ENCODE measurements around the gene PTRHD1.
A peak's percentile ranks its signal among the peaks of the same experiment; 100 is the strongest.

PTRHD1 gene

DNA sequence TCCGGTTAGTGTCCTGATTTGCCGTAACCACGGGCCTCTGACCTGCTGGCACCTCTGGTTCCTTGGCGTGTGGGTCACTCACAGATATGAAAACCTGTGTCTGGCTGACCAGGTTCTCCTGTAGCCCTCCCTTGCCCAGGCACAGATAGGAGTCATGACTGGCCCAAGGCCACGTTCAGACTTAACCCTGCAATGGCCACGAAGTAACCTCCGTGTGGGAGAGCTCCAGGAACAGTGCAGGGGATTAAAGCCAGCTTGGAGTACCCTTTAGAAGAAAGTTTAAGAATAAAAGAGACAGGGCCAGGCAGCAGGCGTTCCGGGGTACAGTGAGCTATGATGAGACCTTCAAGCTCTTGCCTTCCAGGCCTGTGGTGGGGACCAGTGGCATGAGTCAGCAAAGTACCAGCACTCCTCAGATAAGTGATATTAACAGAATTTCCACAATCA lies 25.6 kb upstream of the PTRHD1 start:
- TF ChIP-seq, protein P1, sequence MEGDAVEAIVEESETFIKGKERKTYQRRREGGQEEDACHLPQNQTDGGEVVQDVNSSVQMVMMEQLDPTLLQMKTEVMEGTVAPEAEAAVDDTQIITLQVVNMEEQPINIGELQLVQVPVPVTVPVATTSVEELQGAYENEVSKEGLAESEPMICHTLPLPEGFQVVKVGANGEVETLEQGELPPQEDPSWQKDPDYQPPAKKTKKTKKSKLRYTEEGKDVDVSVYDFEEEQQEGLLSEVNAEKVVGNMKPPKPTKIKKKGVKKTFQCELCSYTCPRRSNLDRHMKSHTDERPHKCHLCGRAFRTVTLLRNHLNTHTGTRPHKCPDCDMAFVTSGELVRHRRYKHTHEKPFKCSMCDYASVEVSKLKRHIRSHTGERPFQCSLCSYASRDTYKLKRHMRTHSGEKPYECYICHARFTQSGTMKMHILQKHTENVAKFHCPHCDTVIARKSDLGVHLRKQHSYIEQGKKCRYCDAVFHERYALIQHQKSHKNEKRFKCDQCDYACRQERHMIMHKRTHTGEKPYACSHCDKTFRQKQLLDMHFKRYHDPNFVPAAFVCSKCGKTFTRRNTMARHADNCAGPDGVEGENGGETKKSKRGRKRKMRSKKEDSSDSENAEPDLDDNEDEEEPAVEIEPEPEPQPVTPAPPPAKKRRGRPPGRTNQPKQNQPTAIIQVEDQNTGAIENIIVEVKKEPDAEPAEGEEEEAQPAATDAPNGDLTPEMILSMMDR (IDR thresholded peaks at IDR 0.05; ENCODE audit: control insufficient read depth, insufficient read depth, low read depth, low read length, missing control alignments): no peak
- H3K4me3 ChIP-seq (ENCODE audit: control insufficient read depth, low read depth, low read length): no peak overlapping the region
- DNase-seq (ENCODE audit: low read depth): no peak

DNA sequence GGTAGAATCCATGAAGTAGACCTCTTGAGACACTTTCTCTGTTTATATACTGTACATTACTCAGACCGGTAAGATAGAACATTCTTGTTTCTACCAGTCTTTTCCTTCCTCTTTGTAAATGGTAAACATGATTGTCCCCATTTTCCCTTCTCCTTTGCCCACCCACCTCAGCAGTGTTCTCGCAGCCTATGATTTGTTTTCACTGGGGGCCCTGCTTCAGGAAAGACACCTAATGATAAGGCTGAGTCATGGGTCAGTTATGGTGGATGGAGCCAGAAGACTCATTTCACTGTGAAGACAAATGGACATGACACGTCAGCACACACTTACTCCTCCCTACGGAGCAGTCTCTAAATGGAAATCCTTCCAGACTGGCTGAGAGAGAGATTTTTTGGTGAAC lies 23.7 kb upstream of the PTRHD1 start:
- DNase-seq (ENCODE audit: low read depth): peak; percentile 27
- TF ChIP-seq, protein P1 (IDR thresholded peaks at IDR 0.05; ENCODE audit: control insufficient read depth, insufficient read depth, low read depth, low read length, missing control alignments): no peak
- H3K4me3 ChIP-seq (ENCODE audit: control insufficient read depth, low read depth, low read length): no peak overlapping the region

DNA sequence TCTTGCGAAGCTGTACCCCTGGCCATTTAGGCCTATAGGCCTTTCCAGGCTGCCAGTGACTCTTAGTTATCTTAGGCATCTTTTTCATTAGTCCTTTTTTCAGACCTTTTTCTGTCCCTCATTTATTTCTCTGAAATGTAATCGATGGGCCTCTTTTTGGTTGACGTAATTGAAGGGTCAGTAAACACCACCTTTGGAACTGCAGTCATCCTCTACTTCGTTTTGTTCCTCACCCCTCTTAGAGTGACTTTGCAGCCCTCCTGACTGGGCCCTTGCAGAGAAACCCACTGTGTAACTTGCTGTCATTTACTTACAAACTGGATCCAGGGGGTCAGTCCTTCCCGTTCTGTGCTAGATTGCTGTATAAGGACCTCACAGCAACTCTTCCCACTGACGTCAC lies 23.2 kb upstream of the PTRHD1 start:
- no peak for DNase-seq (ENCODE audit: low read depth)
- TF ChIP-seq, protein P1 (IDR thresholded peaks at IDR 0.05; ENCODE audit: control insufficient read depth, insufficient read depth, low read depth, low read length, missing control alignments): no peak
- no peak overlapping the region for H3K4me3 ChIP-seq (ENCODE audit: control insufficient read depth, low read depth, low read length)

DNA sequence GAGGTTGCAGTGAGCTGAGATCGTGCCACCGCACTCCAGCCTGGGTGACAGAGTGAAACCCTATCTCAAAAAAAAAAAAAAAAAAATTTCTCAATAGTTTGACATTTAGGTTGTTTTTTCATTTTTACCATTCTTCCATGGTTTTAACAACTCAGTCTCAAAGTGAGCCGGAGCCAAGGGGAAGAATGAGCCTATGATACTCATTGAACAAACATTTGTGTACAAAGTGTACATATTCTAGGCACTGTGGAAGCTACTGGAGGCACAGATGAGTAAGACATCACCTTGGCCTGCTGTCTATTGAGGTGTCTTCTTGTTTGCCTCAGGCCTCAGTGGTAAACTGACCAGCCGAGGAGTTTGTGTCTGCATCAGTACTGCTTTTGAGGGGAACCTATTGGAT lies 22.0 kb upstream of the PTRHD1 start:
- no peak for DNase-seq (ENCODE audit: low read depth)
- H3K4me3 ChIP-seq (ENCODE audit: control insufficient read depth, low read depth, low read length): no peak overlapping the region
- TF ChIP-seq, protein P1 (IDR thresholded peaks at IDR 0.05; ENCODE audit: control insufficient read depth, insufficient read depth, low read depth, low read length, missing control alignments): no peak

DNA sequence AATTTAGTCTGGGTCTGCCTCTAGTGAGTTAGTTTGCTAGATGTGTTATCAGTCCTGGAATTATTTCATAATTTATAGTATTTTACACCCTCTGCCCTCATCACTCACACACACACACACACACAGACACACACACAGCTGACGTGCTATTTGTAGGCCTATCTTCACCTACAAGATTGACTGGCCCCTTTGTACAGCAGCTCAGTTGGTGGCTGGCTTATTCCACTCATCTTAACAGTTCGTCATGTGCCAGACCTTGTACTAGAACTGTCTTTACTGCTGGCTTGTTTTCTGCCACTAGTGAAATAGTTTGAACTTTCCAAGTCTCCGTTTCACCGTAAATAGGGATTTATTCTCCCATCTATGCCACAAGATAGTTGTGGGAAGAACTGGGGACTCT lies 21.3 kb upstream of the PTRHD1 start:
- DNase-seq (ENCODE audit: low read depth): no peak
- TF ChIP-seq, protein P1 (IDR thresholded peaks at IDR 0.05; ENCODE audit: control insufficient read depth, insufficient read depth, low read depth, low read length, missing control alignments): no peak
- no peak overlapping the region for H3K4me3 ChIP-seq (ENCODE audit: control insufficient read depth, low read depth, low read length)

DNA sequence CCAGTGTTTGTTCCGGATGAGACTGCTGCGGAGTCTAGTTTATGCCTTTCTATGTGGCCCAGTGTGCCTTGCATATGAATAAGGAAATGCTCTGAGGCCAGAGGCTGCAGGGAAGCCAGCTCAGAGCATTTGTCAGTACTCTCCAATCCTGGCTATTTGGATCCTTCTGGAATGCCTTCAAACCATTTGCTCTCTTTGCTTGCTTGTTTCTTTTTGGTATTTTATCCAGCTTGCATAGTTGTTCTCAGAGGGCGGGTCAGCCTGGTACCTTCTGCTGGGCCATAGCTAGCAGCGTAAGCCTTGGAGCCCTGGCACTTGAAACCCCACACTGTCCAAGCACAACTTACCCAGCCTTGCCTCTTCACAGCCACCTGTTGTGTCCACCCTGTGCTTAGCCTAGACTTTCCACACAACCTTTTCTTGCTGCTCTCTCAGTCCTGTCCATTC lies 20.5 kb upstream of the PTRHD1 start:
- no peak for DNase-seq (ENCODE audit: low read depth)
- no peak overlapping the region for H3K4me3 ChIP-seq (ENCODE audit: control insufficient read depth, low read depth, low read length)
- TF ChIP-seq, protein P1 (IDR thresholded peaks at IDR 0.05; ENCODE audit: control insufficient read depth, insufficient read depth, low read depth, low read length, missing control alignments): no peak

Measured in AG09309 (cell line).